Gastrocnemius medialis (tissue), 4 donors: ENCODE results near the gene ZNF524. TPM values are rescaled to one million over a fixed set of nuclear protein-coding genes. Genes with fewer than 3 reads are reported as not detected.

Source experiments
- ATAC-seq, 2 donors: fragments of 150-250 bp; one replicate each; pipeline ENCODE4 v1.9.1; 2016
- DNase-seq, 2 donors: peaks; one replicate each; pipeline ENCODE4 v3.0.0-alpha.2; 2019
- H3K27ac ChIP-seq, 4 donors: fragments of 200-600 bp; sonication (generic); 1 replicate in 1 of 4; 2 replicates in 3 of 4; pipeline ENCODE4 v1.5.1; 2016 to 2018; ENCODE audit warnings: mild to moderate bottlenecking in 2 of 4, moderate library complexity in 1 of 4
- H3K27me3 ChIP-seq, 3 donors: fragments of 200-600 bp; sonication (generic) in 2 of 3; 1 replicate in 1 of 3; 2 replicates in 2 of 3; pipeline versions ENCODE4 v1.5.1 to v1.6.0; 2016 to 2019; ENCODE audit warnings: mild to moderate bottlenecking in 1 of 3, moderate library complexity in 1 of 3
- H3K36me3 ChIP-seq, 2 donors: fragments of 200-600 bp; sonication (generic) in 1 of 2; one replicate each; pipeline ENCODE4 v1.5.1; 2017 to 2018
- H3K4me1 ChIP-seq, 2 donors: fragments of 200-600 bp; sonication (generic) in 1 of 2; one replicate each; pipeline ENCODE4 v1.5.1; 2016 to 2017; ENCODE audit warnings: mild to moderate bottlenecking in 2 of 2
- H3K4me3 ChIP-seq, 4 donors: fragments of 200-600 bp; sonication (generic) in 3 of 4; 1 replicate in 1 of 4; 2 replicates in 3 of 4; pipeline ENCODE4 v1.5.1; 2016 to 2019; ENCODE audit warnings: mild to moderate bottlenecking in 2 of 4
- H3K9me3 ChIP-seq, 3 donors: fragments of 200-600 bp; sonication (generic) in 2 of 3; 1 replicate in 1 of 3; 2 replicates in 2 of 3; pipeline ENCODE4 v1.5.1; 2016 to 2019
- CTCF ChIP-seq, 5 experiments: fragments of 450-650 bp in 3 of 5; fragments of 200-600 bp in 2 of 5; sonication (generic) in 2 of 5; IDR thresholded peaks in 4 of 5; conservative IDR thresholded peaks in 1 of 5; 1 replicate in 4 of 5; 2 replicates in 1 of 5; pipeline ENCODE4 v1.5.1; 2016 to 2019; ENCODE audit warnings: antibody characterized with exemption in 5 of 5, mild to moderate bottlenecking in 3 of 5, moderate library complexity in 3 of 5
- POLR2A ChIP-seq, 2 donors: fragments of 450-650 bp; IDR thresholded peaks; one replicate each; pipeline ENCODE4 v1.6.1; 2017; ENCODE audit warnings: antibody characterized with exemption in 2 of 2, mild to moderate bottlenecking in 2 of 2, moderate library complexity in 2 of 2
- in situ Hi-C, 4 donors: fragments of 200-750 bp; cut with MboI; loops; one replicate each; pipeline versions ENCODE4 v1.15.0 to v1.8.0; 2017; ENCODE audit warnings: low sequenced_read_pairs in 4 of 4
- intact Hi-C: fragments of 100-400 bp; cut with DNase I; formaldehyde crosslinking; loops from one replicate; pipeline ENCODE4 v1.15.1; 2023; ENCODE audit warnings: low total_unique reads
- total RNA-seq, 4 donors: library from RNA; depleted of rRNA; stranded (reverse); fragments of >200 nt; gene quantifications; one replicate each; pipeline versions ENCODE4 v1.1.0 to v1.2.3, GENCODE V29; 2016

ZNF524 gene
- total RNA-seq, 4 donors from 2014 or later = 35.6 to 61.7 (median 47.0) TPM

DNA sequence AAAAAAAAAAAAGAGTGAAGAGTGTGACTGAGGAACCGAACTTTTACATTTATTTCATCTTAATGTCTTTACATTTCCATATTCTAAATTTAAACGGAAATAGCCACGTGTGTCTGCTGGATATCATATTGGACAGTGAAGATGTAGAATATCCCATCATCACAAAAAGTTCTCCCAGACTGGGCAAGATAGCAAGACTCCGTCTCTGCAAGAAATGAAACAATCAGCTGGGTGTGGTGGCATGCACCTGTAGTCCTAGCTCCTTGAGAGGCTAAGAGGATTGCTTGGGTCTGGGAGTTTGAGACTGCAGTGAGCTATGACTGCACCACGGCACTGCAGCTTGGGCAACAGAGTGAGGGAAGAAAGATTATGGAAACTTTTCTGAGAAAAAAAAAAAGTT is 23.3 kb upstream of the ZNF524 start:
- Histone ChIP-seq H3K27me3 (no peaks in the 10 kb centered on the region), H3K27ac (no peak overlapping the region), H3K36me3 (peaks cover 0 to 13% of the 10 kb centered on the region in 2 donors), H3K4me1 (peaks cover 3 to 16% of the 10 kb centered on the region in 2 donors), H3K4me3 (no peak overlapping the region), H3K9me3 (no peaks in the 10 kb centered on the region)
- ATAC-seq (no peak), DNase-seq (no peak)
- intact Hi-C loops (no loop called here), in situ Hi-C loops (no loop called here)
- no peak for TF ChIP-seq CTCF (IDR thresholded peaks at IDR 0.05 in 4 of 5, conservative IDR thresholded peaks at IDR 0.05 in 1 of 5)
- no peak for TF ChIP-seq POLR2A (IDR thresholded peaks at IDR 0.05)

DNA sequence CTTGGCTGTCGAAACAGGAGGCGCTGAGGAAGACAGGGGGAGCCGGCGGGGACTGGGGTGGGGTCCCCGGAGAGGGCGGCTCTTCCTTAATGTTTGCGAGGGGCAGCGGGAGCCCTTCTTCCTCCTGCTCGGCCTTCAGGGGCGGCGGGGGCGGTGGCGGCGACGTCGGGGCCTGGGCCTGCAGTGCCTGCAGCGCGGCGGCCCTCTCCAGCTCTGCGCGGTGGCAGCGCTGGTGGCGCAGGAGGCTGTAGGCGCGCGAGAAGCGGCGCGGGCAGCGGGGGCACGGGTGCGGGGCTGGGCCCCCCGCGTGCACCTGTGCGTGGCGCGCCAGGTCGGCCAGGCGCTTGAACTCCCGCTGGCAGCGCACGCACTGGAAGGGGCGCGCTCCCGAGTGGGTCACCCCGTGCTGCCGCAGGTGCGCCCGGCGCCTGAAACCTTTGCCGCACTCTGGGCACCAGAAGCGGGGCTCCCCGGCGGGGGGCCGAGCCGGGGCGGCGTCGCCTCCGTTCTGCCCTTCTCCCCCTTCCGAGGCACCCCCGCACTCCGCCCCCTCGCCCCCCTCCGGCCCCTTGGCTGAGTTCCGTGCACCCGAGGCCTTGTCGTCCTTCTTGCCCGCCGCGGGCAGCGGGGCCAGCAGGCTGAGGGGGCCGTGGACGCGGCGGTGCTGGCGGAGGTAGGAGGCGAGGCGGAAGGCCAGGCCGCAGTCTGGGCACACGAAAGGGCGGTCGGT is 21.9 kb upstream of the ZNF524 start:
- in situ Hi-C loops = no loop called here
- H3K4me3 ChIP-seq = no peak overlapping the region
- intact Hi-C loops = no loop called here
- DNase-seq (no peak), ATAC-seq (no peak)
- H3K9me3 ChIP-seq = no peaks in the 10 kb centered on the region
- peaks cover 0 to 13% of the 10 kb centered on the region in 2 donors for H3K36me3 ChIP-seq
- no peaks in the 10 kb centered on the region for H3K27me3 ChIP-seq
- H3K27ac ChIP-seq = no peak overlapping the region
- TF ChIP-seq POLR2A (IDR thresholded peaks at IDR 0.05) = no peak
- no peak for TF ChIP-seq CTCF (IDR thresholded peaks at IDR 0.05 in 4 of 5, conservative IDR thresholded peaks at IDR 0.05 in 1 of 5)
- peaks cover 3 to 19% of the 10 kb centered on the region in 2 donors for H3K4me1 ChIP-seq

- in situ Hi-C loops (no loop called here), intact Hi-C loops (no loop called here)
- DNase-seq = no peak
- Histone ChIP-seq H3K9me3 (no peaks in the 10 kb centered on the region), H3K27ac (peak overlapping the region; percentile 96 to 100 (median 98)), H3K4me3 (peak overlapping the region; percentile 92 to 98 (median 96)), H3K27me3 (no peaks in the 10 kb centered on the region), H3K36me3 (peaks cover 0 to 13% of the 10 kb centered on the region in 2 donors), H3K4me1 (peaks cover 3 to 19% of the 10 kb centered on the region in 2 donors)
- TF ChIP-seq CTCF (IDR thresholded peaks at IDR 0.05 in 4 of 5, conservative IDR thresholded peaks at IDR 0.05 in 1 of 5) (no peak), POLR2A (IDR thresholded peaks at IDR 0.05) (no peak)
- ATAC-seq = no peak
Observed at GRCh38 chr19:55578761-55579747, 21.0 kb upstream of the ZNF524 start.

GRCh38 chr19:55579766-55580621 is 20.1 kb upstream of the ZNF524 start:
- peak in 1 of 2 donors; percentile 49 for DNase-seq

More at GRCh38 chr19:55579766-55580621, 20.1 kb upstream of the ZNF524 start:
- Histone ChIP-seq H3K36me3 (peaks cover 0 to 13% of the 10 kb centered on the region in 2 donors), H3K27me3 (no peaks in the 10 kb centered on the region), H3K9me3 (no peaks in the 10 kb centered on the region), H3K4me1 (peaks cover 3 to 19% of the 10 kb centered on the region in 2 donors), H3K4me3 (peak overlapping the region; percentile 92 to 98 (median 96)), H3K27ac (peak overlapping the region; percentile 96 to 100 (median 98))
- TF ChIP-seq POLR2A (IDR thresholded peaks at IDR 0.05) = peak; percentile 22 to 37
- no peak for TF ChIP-seq CTCF (IDR thresholded peaks at IDR 0.05 in 4 of 5, conservative IDR thresholded peaks at IDR 0.05 in 1 of 5)
- ATAC-seq = peak; percentile 65 to 69
- in situ Hi-C loops = loop anchor here in 2 of 4 donors (10.0 kb wide), 2 partner anchors 55 to 65 kb away; no protein-coding TSS in a partner anchor
- intact Hi-C loops = loop anchor here (1.0 to 2.0 kb wide), 3 partner anchors 17 to 55 kb away; partner anchors contain the start of gene FIZ1
